Mucosa of stomach (tissue), 1 donor: ENCODE measurements around the gene TMEM170A.

Experiments used
- H3K27me3 ChIP-seq: one replicate; pipeline ENCODE4 v1.7.0; 2013; ENCODE audit warnings: mild to moderate bottlenecking, low read length; ENCODE audit not compliant: control insufficient read depth, insufficient read depth
- H3K36me3 ChIP-seq: one replicate; pipeline ENCODE4 v1.7.0; 2013; ENCODE audit warnings: low read length; ENCODE audit not compliant: control insufficient read depth, insufficient read depth
- H3K4me1 ChIP-seq: one replicate; pipeline ENCODE4 v1.7.0; 2013; ENCODE audit warnings: mild to moderate bottlenecking, low read length; ENCODE audit not compliant: control insufficient read depth, insufficient read depth
- H3K4me3 ChIP-seq: one replicate; pipeline ENCODE4 v1.7.0; 2013; ENCODE audit warnings: low read length
- H3K9ac ChIP-seq: one replicate; pipeline ENCODE4 v1.7.0; 2013; ENCODE audit warnings: mild to moderate bottlenecking, low read length, moderate library complexity
- H3K9me3 ChIP-seq: one replicate; pipeline ENCODE4 v1.7.0; 2013; ENCODE audit warnings: mild to moderate bottlenecking, low read length, moderate library complexity; ENCODE audit not compliant: control insufficient read depth
- donor health status: Pancreatic carcinoma.

TMEM170A gene

GRCh38 chr16:75494184-75494583 is 29.7 kb upstream of the TMEM170A start:
- H3K4me1 ChIP-seq = peaks cover 10% of the 10 kb centered on the region
- H3K9ac ChIP-seq = no peak overlapping the region
- H3K9me3 ChIP-seq = no peaks in the 10 kb centered on the region
- no peak overlapping the region for H3K4me3 ChIP-seq
- H3K36me3 ChIP-seq = no peaks in the 10 kb centered on the region
- H3K27me3 ChIP-seq = peaks cover 23% of the 10 kb centered on the region

- Histone ChIP-seq H3K9ac (no peak overlapping the region), H3K4me3 (no peak overlapping the region), H3K9me3 (no peaks in the 10 kb centered on the region), H3K27me3 (peaks cover 23% of the 10 kb centered on the region), H3K36me3 (no peaks in the 10 kb centered on the region), H3K4me1 (peaks cover 10% of the 10 kb centered on the region)
These were observed 27.4 kb upstream of the TMEM170A start for GRCh38 chr16:75491876-75492275.

- Histone ChIP-seq H3K36me3 (no peaks in the 10 kb centered on the region), H3K9ac (no peak overlapping the region), H3K4me1 (no peaks in the 10 kb centered on the region), H3K9me3 (no peaks in the 10 kb centered on the region), H3K27me3 (no peaks in the 10 kb centered on the region), H3K4me3 (no peak overlapping the region)
These were observed 23.8 kb upstream of the TMEM170A start for GRCh38 chr16:75488322-75488721.

- no peak overlapping the region for H3K9ac ChIP-seq
- no peaks in the 10 kb centered on the region for H3K9me3 ChIP-seq
- H3K4me1 ChIP-seq = no peaks in the 10 kb centered on the region
- no peak overlapping the region for H3K4me3 ChIP-seq
- H3K27me3 ChIP-seq = no peaks in the 10 kb centered on the region
- H3K36me3 ChIP-seq = no peaks in the 10 kb centered on the region
These were observed 22.3 kb upstream of the TMEM170A start for GRCh38 chr16:75486676-75487313.

GRCh38 chr16:75486014-75486675 is 21.7 kb upstream of the TMEM170A start:
- no peak overlapping the region for H3K4me3 ChIP-seq
- H3K9ac ChIP-seq = no peak overlapping the region
- no peaks in the 10 kb centered on the region for H3K9me3 ChIP-seq
- no peaks in the 10 kb centered on the region for H3K36me3 ChIP-seq
- H3K27me3 ChIP-seq = no peaks in the 10 kb centered on the region
- H3K4me1 ChIP-seq = no peaks in the 10 kb centered on the region

- Histone ChIP-seq H3K27me3 (no peaks in the 10 kb centered on the region), H3K9ac (no peak overlapping the region), H3K4me1 (no peaks in the 10 kb centered on the region), H3K36me3 (no peaks in the 10 kb centered on the region), H3K4me3 (no peak overlapping the region), H3K9me3 (no peaks in the 10 kb centered on the region)
These were observed 20.9 kb upstream of the TMEM170A start for GRCh38 chr16:75485230-75486013.

GRCh38 chr16:75483222-75483621 is 18.7 kb upstream of the TMEM170A start:
- H3K4me1 ChIP-seq = no peaks in the 10 kb centered on the region
- H3K9ac ChIP-seq = no peak overlapping the region
- no peak overlapping the region for H3K4me3 ChIP-seq
- H3K27me3 ChIP-seq = no peaks in the 10 kb centered on the region
- no peaks in the 10 kb centered on the region for H3K9me3 ChIP-seq
- no peaks in the 10 kb centered on the region for H3K36me3 ChIP-seq

- H3K9me3 ChIP-seq = no peaks in the 10 kb centered on the region
- H3K36me3 ChIP-seq = no peaks in the 10 kb centered on the region
- H3K27me3 ChIP-seq = no peaks in the 10 kb centered on the region
- no peak overlapping the region for H3K9ac ChIP-seq
- H3K4me3 ChIP-seq = no peak overlapping the region
- no peaks in the 10 kb centered on the region for H3K4me1 ChIP-seq
These were observed 18.1 kb upstream of the TMEM170A start for GRCh38 chr16:75482434-75483205.

- Histone ChIP-seq H3K27me3 (no peaks in the 10 kb centered on the region), H3K9ac (no peak overlapping the region), H3K9me3 (no peaks in the 10 kb centered on the region), H3K4me1 (no peaks in the 10 kb centered on the region), H3K36me3 (no peaks in the 10 kb centered on the region), H3K4me3 (no peak overlapping the region)
These were observed 17.0 kb upstream of the TMEM170A start for GRCh38 chr16:75481475-75481874.

- no peaks in the 10 kb centered on the region for H3K36me3 ChIP-seq
- no peaks in the 10 kb centered on the region for H3K27me3 ChIP-seq
- no peak overlapping the region for H3K9ac ChIP-seq
- H3K4me1 ChIP-seq = no peaks in the 10 kb centered on the region
- no peaks in the 10 kb centered on the region for H3K9me3 ChIP-seq
- H3K4me3 ChIP-seq = no peak overlapping the region
These were observed 15.0 kb upstream of the TMEM170A start for GRCh38 chr16:75479421-75479990.

GRCh38 chr16:75478480-75479345 is 14.2 kb upstream of the TMEM170A start:
- Histone ChIP-seq H3K27me3 (no peaks in the 10 kb centered on the region), H3K4me3 (no peak overlapping the region), H3K36me3 (no peaks in the 10 kb centered on the region)

More at GRCh38 chr16:75478480-75479345, 14.2 kb upstream of the TMEM170A start:
- Histone ChIP-seq H3K4me1 (no peaks in the 10 kb centered on the region), H3K9me3 (no peaks in the 10 kb centered on the region), H3K9ac (no peak overlapping the region)
